GM12892 (cell line): ENCODE measurements around the gene FTCDNL1.

ENCODE experiments used
- POLR2A ChIP-seq: IDR thresholded peaks from 2 replicates; pipeline ENCODE4 v1.6.1; 2011; ENCODE audit warnings: low read depth, low read length, control low read depth
- POLR2AphosphoS5 ChIP-seq: IDR thresholded peaks from 2 replicates; pipeline ENCODE4 v1.6.1; 2011; ENCODE audit warnings: low read depth, low read length, control low read depth
- TAF1 ChIP-seq: IDR thresholded peaks from 2 replicates; pipeline ENCODE4 v1.6.1; 2011; ENCODE audit warnings: low read depth, mild to moderate bottlenecking, control low read depth, low read length, borderline replicate concordance

DNA sequence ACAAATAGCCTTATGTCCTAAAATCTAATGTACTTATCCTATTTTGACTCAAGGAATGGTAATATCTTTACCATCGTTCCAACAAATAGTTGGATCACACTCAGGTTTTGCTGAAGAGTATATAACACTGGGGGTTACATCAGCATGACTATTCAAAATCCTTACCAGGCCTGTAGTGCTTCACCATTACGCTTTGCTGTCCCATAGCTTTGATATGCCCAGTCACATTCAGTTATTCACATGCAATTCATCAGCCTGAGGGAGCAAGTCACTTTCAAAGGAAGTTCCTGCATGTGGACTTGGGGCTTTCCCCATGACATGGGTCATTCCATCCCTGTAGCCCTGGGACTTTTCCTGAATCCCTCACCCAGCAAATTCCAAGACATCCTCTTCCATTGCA lies 39.6 kb downstream of the FTCDNL1 start:
- TF ChIP-seq POLR2AphosphoS5: no peak
- TF ChIP-seq POLR2A: no peak
- TF ChIP-seq TAF1: no peak
